ENCODE results near the gene CARNS1. TPM values are rescaled to one million over a fixed set of nuclear protein-coding genes. Genes with fewer than 3 reads are reported as not detected.

CARNS1 gene
- total RNA-seq, 1 experiment from 2014 or later, result 1.1 TPM

DNA sequence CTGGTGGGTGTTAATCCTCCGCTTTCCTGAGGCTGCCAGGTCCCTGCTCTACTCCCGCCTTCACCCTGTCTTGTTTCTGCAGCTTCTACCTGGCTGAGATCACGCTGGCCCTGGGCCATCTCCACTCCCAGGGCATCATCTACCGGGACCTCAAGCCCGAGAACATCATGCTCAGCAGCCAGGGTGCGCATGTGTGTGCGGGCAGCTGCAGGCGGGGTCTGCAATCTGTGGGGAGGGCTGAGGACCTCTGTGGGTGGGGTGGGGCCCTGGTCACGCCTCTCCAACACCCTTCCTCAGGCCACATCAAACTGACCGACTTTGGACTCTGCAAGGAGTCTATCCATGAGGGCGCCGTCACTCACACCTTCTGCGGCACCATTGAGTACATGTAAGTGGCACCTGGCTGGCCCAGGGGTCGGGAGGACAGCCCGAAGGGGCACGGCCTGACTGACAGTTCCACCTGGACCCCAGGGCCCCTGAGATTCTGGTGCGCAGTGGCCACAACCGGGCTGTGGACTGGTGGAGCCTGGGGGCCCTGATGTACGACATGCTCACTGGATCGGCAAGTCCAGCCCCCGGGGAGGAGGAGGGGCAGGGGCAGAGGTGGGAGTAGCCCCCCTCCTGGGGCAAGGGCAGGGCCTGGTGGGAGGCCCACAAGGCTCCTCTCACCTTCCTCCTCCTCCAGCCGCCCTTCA, 17.3 kb downstream of the CARNS1 start:
- Histone ChIP-seq H3K4me1 (ENCODE audit: insufficient read depth, low read length) (no peaks in the 10 kb centered on the region; the same call in 1 of the 2 replicates), H3K27me3 (ENCODE audit: insufficient read depth, low read length) (no peaks in the 10 kb centered on the region), H4K91ac (ENCODE audit: insufficient read length, low read depth, low read length) (no peak overlapping the region), H4K8ac (replicated peaks; ENCODE audit: insufficient read length, low read depth, low read length) (no peak overlapping the region), H3K79me2 (ENCODE audit: insufficient read depth, low read length) (no peaks in the 10 kb centered on the region; the same call in 1 of the 2 replicates), H3K23me2 (ENCODE audit: insufficient read length, low read depth, low read length, poor library complexity, severe bottlenecking) (peaks cover 4% of the 10 kb centered on the region), H3K79me1 (ENCODE audit: insufficient read depth, low read depth, low read length, poor library complexity, severe bottlenecking) (no peaks in the 10 kb centered on the region), H3K4me2 (ENCODE audit: insufficient read depth, insufficient read length, low read length) (no peak overlapping the region), H2BK12ac (ENCODE audit: insufficient read length, low read depth, low read length) (no peak overlapping the region), H2BK20ac (ENCODE audit: low read depth, low read length, poor library complexity, severe bottlenecking) (no peak overlapping the region), H3K9me3 (ENCODE audit: control insufficient read depth, low read depth, low read length) (no peaks in the 10 kb centered on the region), H4K5ac (ENCODE audit: insufficient read length, low read depth, low read length) (no peak overlapping the region), H2BK15ac (ENCODE audit: low read depth, low read length) (no peak overlapping the region), H4K20me1 (ENCODE audit: control insufficient read depth, insufficient read depth, insufficient read length) (no peaks in the 10 kb centered on the region), H3K56ac (ENCODE audit: insufficient read length, low read depth, low read length) (no peak overlapping the region), H2AK5ac (ENCODE audit: insufficient read length, low read length) (no peak overlapping the region), H3K18ac (ENCODE audit: insufficient read length, low read depth, low read length) (no peak overlapping the region), H3K27ac (ENCODE audit: insufficient read length, low read depth, low read length) (no peak overlapping the region), H2BK5ac (ENCODE audit: insufficient read length, low read length) (no peak overlapping the region), H3K9ac (ENCODE audit: extremely low read depth, insufficient read length, low read length) (no peak overlapping the region), H2BK120ac (ENCODE audit: low read depth, low read length, poor library complexity, severe bottlenecking) (no peak overlapping the region), H3K23ac (ENCODE audit: insufficient read length, low read depth, low read length) (no peak overlapping the region), H2AFZ (ENCODE audit: low read length) (no peak overlapping the region), H3K14ac (ENCODE audit: insufficient read depth, low read length) (no peak overlapping the region), H3K4ac (ENCODE audit: low read depth, low read length) (no peak overlapping the region), H3T11ph (ENCODE audit: low read length) (no peak overlapping the region)
- TF ChIP-seq, protein P1, sequence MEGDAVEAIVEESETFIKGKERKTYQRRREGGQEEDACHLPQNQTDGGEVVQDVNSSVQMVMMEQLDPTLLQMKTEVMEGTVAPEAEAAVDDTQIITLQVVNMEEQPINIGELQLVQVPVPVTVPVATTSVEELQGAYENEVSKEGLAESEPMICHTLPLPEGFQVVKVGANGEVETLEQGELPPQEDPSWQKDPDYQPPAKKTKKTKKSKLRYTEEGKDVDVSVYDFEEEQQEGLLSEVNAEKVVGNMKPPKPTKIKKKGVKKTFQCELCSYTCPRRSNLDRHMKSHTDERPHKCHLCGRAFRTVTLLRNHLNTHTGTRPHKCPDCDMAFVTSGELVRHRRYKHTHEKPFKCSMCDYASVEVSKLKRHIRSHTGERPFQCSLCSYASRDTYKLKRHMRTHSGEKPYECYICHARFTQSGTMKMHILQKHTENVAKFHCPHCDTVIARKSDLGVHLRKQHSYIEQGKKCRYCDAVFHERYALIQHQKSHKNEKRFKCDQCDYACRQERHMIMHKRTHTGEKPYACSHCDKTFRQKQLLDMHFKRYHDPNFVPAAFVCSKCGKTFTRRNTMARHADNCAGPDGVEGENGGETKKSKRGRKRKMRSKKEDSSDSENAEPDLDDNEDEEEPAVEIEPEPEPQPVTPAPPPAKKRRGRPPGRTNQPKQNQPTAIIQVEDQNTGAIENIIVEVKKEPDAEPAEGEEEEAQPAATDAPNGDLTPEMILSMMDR (conservative IDR thresholded peaks at IDR 0.05), result no peak
- H3K27ac Mint-ChIP-seq, result no peak overlapping the region
- no peak overlapping the region; a peak in 1 of 5 replicates for H3K4me3 Mint-ChIP-seq
- H3K4me1 Mint-ChIP-seq, result peaks cover 4 to 12% of the 10 kb centered on the region in 2 experiments
- H3K9me3 Mint-ChIP-seq, result no peaks in the 10 kb centered on the region
- no peaks in the 10 kb centered on the region; the same call in 1 of the 2 replicates for H3K27me3 Mint-ChIP-seq (ENCODE audit: low read depth)
- no CpG with 5 or more reads among the region's 22 CpGs for WGBS (ENCODE audit: extremely low coverage, insufficient read length, low lambda C conversion rate)
- no peak for DNase-seq
- peaks cover 9 to 39% (median 33%) of the 10 kb centered on the region in 3 experiments; a peak in 6 of 7 replicates for H3K36me3 Mint-ChIP-seq (ENCODE audit: insufficient read depth in 1 of 3, low read depth in 3 of 3)
